Epithelial cell of prostate (primary cell): ENCODE results near the gene CDC26.
"Not testable (repeated sequence)": the region's sequence is repeated elsewhere in the genome, so short reads cannot be mapped to it uniquely, and the experiment has no call there.

Experiments
- DNase-seq: peaks from one replicate; pipeline ENCODE4 v3.0.0-alpha.2; 2011; ENCODE audit warnings: low read depth, low spot score
- H3K27ac ChIP-seq: fragments of 450-650 bp; 2 replicates; pipeline ENCODE4 v1.5.1; 2017; ENCODE audit warnings: mild to moderate bottlenecking

CDC26 gene

DNA sequence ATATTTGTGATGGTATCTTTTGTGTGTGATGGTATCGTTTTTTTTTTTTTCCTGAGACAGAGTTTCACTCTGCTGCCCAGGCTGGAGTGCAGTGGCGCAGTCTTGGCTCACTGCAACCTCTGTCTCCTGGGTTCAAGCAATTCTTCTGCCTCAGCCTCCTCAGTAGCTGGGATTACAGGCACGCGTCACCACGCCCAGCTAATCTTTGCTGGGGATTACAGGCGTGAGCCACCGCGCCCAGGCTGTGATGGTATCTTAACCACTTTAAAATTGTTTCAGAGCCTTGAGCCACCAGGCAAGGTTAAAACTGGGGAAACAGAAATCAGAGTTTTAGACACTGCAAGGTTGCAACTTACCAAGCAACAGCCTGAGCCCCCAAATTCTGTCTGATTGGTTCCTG is 20.9 kb upstream of the CDC26 start:
- not testable (repeated sequence) for H3K27ac ChIP-seq, DNase-seq

DNA sequence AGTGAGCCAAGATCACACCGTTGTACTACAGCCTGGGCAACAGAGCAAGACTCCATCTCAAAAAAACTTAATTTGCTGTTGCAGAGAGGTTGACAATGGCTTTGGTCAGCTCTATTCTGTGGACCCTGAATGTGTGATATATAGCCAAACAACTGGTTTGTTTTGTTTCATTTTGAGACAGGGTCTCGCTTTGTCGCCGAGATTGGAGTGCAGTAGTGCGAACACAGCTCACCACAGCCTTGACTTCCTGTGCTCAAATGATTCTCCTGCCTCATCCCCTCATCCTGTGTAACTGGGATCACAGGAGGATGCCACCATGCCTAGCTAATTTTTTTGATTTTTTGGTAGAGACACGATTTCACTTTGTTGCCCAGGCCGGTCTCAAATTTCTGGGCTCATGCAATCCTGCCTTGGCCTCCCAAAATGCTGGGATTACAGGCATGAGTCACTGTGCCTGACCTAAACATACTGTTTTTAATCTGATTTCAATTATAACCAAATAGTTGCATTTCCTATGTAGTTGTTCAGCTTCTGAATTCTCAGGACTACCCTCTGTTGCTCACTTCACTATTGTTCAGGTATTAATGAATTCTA is 18.0 kb upstream of the CDC26 start:
- no peak overlapping the region for H3K27ac ChIP-seq
- no peak for DNase-seq

DNA sequence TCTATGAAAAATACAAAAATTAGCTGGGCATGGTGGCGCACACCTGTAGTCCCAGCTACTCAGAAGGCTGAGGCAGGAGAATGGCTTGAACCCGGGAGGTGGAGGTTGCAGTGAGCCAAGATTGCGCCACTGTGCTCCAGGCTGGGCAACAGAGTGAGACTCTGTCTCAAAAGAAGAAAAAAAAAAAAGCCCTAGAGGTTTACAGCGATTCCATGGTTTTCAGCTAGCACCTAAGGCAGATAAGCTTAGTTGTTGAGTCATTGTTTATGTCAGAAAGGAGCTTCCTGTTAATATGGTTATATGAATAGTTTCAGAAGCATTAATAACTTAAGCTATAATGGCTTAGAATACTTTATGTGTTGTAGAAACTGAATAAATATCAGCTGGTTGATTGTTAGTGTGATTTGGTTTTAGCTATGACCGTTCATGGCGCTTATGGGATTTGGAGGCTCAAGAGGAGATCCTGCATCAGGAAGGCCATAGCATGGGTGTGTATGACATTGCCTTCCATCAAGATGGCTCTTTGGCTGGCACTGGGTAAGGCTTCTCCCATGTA is 14.8 kb upstream of the CDC26 start:
- no peak for DNase-seq
- no peak overlapping the region for H3K27ac ChIP-seq

DNA sequence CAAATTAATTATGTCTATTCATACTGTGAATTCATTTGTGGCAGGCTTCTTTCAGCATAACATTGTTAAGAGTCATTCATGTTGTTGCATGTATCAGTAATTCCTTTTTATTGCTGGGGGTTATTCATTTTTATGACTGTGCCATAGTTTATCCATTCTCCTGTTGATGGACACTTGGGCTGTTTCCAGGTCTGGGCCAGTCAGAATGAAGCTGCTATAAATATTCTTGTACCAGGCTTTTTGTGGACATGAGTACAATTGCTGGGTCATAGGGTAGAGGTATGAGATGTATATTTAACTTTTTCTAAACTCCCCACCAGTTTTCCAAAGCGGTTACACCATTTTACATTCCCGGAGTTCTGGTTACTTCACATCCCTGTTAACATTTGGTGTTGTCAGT is 13.7 kb upstream of the CDC26 start:
- H3K27ac ChIP-seq, result no peak overlapping the region
- peak; percentile 26 for DNase-seq

DNA sequence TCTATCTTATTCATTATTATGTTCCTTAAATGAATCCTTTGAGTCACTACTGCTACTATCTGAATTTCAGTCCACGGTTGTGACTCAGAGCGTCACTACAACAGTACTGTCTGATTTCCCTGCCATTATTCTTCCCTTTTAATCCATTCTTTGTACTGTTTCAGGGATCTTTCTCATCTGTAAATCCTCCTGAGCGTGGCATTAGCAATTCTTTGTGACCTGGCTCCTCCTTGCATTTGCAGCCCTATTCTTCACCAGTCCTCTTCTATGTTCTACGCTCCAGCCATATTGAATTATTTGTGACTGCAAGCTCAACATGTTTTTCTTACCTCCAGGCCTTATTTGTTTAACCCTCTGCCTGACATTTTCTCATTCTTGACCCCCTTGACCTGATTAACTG is 6.0 kb upstream of the CDC26 start:
- H3K27ac ChIP-seq, result no peak overlapping the region
- DNase-seq, result no peak

DNA sequence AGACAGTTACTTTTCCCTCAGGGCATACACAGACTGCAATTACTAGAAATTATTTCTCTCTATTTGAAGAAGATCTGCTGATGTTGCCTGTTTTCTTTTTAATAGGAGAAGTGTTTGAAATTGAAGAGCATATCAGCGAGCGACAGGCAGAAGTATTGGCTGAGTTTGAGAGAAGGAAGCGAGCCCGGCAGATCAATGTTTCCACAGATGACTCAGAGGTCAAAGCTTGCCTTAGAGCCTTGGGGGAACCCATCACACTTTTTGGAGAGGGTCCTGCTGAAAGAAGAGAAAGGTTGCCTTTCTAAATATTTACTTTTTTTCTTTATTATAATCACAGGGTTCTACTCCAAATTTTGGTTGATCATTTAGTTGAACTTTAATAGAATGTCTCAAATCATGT is 3.5 kb upstream of the CDC26 start:
- DNase-seq, result no peak
- no peak overlapping the region for H3K27ac ChIP-seq

DNA sequence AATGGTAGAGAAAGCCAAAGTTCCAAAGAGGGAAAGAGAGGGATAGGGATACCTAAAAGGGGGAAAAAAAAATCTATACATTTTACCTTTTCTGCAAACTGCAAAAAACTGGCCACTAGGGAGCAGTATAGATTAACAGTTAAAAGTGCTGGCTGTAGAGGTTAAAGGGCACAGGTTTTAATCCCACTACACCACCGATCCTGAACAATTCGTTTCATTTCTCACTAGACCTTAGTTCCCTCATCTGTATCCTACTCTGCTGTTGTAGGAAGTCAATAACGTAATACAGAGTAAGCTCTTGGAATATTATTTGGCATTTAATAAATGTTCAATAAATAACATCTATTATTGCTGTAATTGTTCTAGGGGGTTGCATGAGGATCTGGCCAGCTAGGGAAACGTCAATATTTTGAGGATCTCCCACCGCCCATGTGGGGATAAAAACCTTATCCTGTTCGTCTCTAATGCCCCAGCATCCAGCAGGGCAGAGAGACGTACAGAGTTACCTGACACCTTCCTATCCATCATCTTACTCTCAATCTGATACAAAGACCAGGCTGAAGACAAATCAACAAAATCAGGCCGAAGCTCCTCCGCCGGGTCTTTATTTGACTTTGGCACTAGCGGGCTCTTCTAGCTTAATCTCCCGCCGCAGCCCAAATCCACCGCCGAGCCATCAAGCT is 757 bp downstream of the CDC26 start:
- DNase-seq, result no peak
- peak overlapping the region; percentile 74 for H3K27ac ChIP-seq

DNA sequence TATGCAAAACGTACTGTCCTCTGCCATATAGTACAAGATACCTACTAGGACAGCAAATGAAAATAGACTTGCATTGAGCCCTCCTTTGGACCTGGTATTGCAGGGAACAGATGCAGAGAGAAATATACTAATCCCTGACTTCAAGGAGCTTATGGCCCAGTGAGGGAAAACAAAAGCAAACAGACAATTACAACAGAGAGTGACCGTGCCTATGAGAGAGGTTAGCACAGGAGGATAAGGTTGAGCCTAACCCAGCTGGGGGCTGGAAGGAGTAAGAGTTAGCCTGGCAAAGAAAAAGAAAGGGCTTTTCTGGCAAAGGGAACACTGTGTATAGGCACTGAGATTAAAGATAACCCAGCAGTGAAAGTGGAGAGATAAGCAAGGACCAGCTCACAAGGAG is 5.5 kb downstream of the CDC26 start:
- no peak for DNase-seq
- H3K27ac ChIP-seq, result no peak overlapping the region

DNA sequence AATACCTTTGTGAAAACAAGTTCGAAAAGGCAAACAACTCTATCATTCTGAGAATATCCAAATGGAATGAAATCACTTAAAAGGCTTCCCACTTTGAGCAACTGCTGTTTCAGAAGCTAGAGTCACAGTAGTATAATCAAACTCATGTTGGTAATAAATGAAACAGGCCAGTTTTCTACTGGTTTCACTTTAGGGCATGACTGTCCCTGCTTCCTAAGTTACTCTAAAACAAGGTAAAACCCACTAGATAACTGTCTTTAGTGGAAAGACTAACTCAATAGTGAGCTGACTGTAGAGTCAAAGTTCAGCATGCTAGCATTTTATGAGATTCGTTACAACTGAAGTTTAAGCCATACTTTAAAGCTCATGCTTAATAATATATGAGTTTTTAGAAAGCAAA is 6.0 kb downstream of the CDC26 start:
- H3K27ac ChIP-seq, result no peak overlapping the region
- DNase-seq, result no peak

DNA sequence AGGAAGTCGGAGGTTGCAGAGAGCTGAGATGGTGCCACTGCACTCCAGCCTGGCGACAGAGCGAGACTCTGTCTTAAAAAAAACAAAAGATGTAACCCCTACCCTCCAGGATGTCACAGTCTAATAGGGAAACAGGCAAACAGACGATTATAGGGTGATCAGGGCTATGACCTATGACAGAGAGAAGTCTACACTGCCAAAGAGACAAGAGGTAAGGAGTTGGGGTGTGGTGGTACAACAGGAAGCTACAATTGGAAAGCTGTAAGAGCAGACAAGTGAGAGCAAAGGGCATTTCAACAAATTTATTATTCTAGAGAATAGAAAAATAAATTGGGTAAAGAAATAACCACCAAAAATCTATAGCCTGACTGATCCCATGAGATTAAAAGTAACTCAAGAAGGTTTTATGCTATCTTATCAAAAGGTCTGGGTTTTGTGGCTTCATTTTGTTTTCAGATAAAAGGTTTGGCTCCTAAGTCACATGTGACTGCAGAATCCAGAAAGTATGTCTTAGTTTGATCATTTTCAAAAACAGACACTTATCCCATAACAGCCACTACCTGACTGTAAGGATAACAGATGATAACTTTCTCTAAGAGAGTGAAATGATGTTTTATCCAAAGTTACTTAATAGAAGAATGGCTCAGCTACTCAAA is 7.3 kb downstream of the CDC26 start:
- no peak for DNase-seq
- H3K27ac ChIP-seq, result no peak overlapping the region

DNA sequence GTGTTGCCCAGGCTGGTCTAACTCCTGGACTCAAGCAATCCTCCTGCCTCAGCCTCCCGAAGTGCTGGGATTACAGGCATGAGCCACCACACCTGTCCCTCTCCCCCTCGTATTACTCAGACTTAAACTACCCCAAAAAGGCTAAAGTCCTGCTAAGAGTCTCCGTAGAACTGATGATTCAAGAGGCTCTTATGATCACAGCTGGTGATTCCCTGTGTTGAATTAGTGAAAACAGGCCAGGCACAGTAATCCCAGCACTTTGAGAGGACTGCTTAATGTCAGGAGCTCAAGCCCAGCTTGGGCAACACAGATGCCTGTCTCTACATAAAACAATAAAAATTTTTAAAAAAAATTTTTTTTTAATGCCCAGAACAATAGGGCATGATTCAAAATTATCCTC is 9.2 kb downstream of the CDC26 start:
- no peak overlapping the region for H3K27ac ChIP-seq
- DNase-seq, result no peak

DNA sequence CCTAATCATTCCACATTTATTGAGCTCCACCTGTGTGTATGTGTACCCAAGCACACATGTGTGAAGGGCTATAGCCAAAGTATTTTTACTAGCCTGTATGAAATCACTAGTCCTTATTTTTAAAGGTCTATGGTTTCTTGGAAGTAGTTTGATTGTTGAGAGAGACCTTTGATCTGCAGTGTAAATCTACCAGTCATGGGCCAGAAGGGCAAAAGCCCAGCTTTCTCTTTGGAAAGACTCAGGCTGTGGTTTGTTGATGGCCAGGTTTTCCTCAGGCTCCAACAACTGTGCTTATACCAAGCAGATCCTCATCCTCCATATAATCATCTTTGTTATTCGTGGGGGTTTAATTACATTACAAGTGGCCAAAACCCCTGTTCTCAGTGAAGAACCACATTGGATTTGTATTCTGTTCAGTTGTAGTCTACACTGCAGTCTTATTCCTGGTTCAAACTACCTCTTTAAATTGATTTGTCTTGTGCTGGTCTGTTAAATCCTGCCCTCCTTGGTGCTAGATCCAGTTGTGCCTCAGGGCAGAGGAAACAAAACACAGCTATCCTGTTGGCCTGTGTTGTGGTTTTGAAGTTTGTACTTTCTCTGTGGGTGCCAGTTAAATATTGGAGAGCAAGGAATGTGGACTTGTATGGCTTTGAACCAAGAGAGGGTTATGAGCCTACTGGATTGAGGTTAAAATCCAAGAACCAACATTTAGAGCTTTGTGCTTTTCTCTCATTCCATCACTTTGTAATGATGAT is 13.3 kb downstream of the CDC26 start:
- DNase-seq, result no peak
- no peak overlapping the region for H3K27ac ChIP-seq

DNA sequence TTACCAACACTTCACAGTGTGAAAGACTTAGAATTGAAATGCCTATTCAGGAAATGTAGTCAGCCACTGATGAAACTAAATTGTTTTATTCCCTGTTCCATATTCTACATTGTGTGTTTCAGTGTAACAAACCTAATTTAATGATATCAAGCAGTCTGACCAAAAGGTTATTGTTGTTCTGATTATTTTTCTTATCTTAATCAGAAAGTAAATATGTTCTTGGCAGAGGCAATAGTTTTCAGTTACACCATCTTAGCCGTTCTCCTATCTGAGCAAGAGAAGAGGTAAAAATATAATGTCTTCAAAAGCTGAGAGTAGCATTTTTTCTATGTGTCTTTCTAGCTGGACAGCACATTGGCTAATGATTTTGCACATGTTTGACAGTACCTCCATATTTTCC is 17.1 kb downstream of the CDC26 start:
- H3K27ac ChIP-seq, result no peak overlapping the region

DNA sequence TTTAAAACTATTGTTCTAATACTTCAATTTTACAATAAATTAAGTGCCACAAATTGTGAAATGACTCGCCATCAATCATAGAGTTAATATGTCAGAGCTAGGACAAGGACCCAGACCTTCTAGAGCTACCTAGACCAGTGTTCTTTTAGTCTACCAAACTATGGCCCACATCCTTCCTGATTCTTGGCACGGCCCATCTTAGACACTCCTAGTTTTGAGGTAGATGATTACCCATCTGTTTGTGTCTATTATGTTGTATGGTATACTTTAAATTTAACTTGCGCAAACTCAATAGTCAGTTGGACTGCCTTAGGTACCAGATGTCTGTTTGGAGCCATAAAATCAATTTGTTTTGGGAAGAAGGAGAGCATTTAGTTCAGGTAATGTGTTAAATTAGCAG is 17.5 kb downstream of the CDC26 start:
- no peak overlapping the region for H3K27ac ChIP-seq
- no peak for DNase-seq

More for the DNA sequence above, 17.1 kb downstream of the CDC26 start:
- DNase-seq, result no peak

DNA sequence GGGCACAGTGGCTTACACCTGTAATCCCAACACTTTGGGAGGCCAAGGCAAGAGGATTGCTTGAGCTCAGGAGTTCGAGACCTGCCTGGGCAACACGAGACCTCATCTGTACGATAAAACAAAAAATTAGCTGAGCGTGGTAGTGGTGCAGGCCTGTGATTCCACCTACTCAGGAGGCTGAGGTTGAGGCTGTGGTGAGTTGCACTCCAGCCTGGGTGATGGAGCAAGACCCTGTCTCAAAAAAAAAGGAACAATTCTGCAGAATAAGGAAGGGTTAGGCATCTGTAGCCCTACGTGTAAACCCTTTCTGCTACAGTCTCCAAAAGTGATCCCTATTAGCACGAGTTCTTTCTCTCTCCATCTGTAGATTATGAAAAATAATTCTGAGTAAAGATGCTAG is 19.9 kb downstream of the CDC26 start:
- no peak overlapping the region for H3K27ac ChIP-seq
- DNase-seq, result no peak

DNA sequence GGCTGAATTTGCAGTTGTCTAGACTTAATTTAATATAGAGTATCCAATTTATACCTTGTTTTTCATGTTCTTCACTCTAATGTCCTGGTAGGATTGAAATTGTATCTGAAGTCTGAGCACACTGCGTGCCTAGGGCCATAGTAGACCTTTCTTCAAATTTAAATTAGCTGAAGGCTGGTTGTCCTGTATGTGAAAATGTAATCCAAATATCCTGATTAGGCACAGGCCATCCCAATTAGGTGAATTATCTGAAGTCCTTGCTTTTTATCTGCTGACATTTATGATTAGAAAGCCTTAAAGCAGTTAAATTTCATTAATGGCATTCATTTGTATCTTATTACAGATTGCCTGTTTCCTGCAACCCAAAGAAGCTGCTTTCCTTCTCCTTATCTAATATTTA is 20.4 kb downstream of the CDC26 start:
- H3K27ac ChIP-seq, result no peak overlapping the region
- no peak for DNase-seq

DNA sequence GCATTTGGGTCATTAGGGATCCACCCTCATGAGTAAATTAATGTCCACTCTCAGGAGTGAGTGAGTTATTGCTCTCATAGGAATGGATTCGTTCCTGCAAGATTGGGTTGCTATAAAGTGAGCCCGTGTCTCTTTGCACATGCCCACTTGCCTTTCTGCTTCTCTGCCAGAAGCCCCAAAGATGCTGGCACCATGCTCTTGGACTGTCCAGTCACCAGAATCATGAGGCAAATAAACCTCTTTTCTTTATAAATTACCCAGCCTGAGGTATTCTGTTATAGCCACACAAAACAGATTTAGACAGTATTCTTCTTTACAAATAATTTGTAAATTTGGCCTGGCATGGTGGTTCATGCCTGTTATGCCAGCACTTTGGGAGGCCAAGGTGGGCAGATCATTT is 24.6 kb downstream of the CDC26 start:
- no peak overlapping the region for H3K27ac ChIP-seq
- DNase-seq, result no peak

DNA sequence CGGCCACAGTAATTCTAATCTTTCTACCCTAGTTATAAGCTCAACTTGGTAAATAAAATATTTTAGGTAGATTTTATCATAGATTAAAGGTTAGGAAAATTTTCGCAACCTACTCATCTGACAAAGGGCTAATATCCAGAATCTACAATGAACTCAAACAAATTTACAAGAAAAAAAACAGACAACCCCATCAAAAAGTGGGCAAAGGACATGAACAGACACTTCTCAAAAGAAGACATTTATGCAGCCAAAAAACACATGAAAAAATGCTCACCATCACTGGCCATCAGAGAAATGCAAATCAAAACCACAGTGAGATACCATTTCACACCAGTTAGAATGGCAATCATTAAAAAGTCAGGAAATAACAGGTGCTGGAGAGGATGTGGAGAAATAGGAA is 25.7 kb downstream of the CDC26 start:
- H3K27ac ChIP-seq, DNase-seq: not testable (repeated sequence)

DNA sequence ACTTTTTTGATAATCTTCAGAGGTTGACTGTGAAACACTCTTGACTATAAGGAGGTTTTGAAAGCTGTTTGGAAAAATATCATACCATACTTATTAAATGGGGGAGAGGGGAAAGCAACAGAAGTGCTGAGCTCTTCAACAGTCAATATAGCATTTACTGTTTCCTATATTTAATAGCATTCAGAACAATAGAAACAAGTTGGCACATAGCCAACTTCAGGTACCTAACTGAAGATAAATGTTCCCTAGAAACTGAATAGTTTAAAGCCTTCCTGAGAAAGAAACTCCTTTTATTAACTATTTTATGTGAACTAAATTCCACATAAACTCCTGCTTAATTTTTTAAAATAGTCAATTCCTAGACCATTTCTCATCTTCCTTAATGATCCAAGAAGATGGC is 27.7 kb downstream of the CDC26 start:
- DNase-seq, result no peak
- H3K27ac ChIP-seq, result no peak overlapping the region

DNA sequence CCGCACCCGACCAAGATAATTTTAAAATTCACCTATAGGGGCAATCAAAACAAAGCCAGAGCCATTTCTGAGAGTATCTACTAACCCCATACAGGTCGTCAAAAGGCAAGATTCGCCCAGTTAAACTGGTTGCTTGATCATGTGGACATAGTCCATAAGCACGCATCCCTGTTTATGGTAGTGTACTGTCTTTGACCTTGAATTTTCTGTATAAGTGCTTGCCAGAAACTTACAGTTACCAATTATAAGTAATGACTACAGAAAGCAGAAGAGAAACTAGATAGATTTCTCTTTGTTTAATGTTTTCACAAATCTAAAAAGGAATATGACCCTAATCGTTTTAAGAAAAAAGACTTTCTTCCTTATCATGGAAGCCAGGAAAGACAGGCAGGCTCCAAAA is 28.4 kb downstream of the CDC26 start:
- DNase-seq, result no peak
- no peak overlapping the region for H3K27ac ChIP-seq

DNA sequence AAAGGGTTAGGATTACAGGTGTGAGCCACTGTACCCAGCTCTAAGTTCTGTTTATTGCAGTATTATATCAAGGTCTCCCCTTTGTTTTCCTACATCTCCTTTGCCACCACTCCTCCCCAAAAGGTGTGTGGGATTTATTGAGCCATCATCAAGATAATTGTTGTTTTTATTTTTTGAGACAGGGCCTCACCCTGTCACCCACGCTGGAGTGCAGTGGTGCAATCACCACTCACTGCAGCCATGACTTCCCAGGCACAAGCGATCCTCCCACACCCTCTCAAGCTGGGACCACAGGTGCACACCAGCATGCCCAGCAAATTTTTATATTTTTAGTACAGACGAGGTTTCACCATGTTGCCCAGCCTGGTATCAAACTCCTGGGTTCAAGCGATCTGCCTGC is 29.5 kb downstream of the CDC26 start:
- no peak overlapping the region for H3K27ac ChIP-seq
- no peak for DNase-seq
